NCI-H460 (cell line): ENCODE measurements around the gene OR10H1. TPM values are rescaled to one million over a fixed set of nuclear protein-coding genes. Genes with fewer than 3 reads are reported as not detected.
"Not testable (repeated sequence)": the region's sequence is repeated elsewhere in the genome, so short reads cannot be mapped to it uniquely, and the experiment has no call there.

Experiments used
- DNase-seq: peaks from one replicate; pipeline ENCODE4 v3.0.0-alpha.2; 2016; ENCODE audit warnings: low read depth; ENCODE audit errors: extremely low read depth
- total RNA-seq: library from RNA; depleted of rRNA; stranded (reverse); fragments of >200 nt; shearing (Covaris generic); gene quantifications from 2 replicates; pipeline ENCODE4 v1.2.3, GENCODE V29; 2014; rRNA removed

Gene OR10H1
- total RNA-seq, 1 experiment from 2014 or later = not detected

DNA sequence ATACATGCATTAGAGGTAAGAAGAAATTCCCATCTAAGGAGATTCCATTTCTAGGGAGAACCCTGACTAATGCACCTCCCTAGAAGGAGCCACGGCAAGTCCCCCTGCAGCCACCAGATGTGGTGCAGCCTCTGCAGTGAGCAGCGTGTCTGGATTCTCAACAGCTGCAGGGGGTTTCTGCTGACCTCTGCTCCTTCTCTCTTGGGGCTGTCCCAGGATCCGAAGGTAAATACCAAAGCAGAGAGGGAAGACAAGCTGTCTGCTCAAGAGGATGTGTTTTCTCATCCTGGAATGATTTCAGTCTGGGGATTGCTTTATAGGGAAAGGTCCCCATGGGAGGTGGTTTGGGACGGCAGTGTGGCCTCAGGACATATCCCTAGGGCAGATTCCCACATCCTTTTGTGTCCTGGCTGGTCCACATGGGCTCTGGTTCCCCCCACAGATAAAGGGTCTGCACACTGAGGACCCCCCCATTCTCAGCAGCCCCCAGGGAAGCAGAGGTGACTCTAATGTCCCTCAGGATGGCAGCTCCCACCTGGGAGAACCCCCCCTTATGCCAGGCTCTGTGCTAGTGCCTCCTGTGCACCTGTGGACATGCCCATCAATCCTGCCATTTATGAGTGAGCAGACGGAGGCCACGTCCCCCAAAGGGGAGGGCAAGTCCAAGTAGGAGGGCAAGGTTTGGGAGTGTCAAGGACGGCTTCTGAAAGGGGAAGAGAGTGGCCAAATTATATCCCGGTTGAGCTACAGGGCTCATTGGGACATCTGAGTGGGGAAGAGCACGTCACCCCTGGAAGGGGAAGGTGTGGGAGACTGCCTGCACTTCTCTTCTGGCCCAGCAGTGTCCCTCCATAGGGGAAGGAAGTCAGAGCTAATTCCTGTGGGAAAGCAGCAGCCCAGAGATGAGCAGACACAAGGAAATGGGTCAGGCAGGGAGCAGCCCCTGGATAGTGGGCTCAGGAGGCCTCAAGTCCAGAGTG, 38.2 kb downstream of the OR10H1 start:
- no peak for DNase-seq

DNA sequence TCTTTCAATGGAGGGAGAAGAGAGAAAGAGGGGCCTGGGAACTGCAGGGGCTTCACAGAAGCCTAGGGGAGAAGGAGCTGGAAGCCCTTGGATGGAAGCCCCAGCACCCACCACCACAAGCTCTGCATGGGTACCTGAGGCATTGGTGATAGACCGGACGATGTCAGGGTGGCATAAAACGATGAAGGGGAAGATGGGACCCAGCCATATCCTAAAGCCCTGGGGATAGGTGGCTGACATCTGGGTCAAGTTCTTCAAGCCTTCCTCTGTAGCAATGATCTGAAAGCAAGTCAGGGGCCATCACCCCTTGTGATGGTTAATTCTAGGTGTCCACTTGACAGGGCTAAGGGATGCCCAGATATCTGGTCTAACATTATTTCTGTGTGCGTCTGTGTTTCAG, 39.2 kb downstream of the OR10H1 start:
- DNase-seq = no peak

DNA sequence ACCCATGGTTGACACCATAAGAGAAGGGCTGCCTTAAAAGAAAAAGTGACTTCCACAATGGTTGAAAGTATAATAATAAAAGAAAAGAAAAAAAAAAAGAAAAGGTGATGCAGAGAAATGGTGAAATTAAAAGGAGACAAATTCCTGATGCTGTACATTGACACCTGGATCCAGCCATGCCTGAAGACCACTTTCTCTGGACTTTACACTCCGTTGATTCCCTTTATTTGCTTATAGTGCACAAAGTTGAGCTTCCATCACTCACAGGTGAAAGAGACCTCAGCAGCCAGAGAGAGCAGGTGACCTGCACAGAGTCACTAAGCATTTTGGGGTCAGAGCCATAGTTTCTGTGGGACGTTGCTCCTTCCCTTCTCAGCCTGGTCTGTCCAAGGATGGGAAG, 40.2 kb downstream of the OR10H1 start:
- DNase-seq = no peak

DNA sequence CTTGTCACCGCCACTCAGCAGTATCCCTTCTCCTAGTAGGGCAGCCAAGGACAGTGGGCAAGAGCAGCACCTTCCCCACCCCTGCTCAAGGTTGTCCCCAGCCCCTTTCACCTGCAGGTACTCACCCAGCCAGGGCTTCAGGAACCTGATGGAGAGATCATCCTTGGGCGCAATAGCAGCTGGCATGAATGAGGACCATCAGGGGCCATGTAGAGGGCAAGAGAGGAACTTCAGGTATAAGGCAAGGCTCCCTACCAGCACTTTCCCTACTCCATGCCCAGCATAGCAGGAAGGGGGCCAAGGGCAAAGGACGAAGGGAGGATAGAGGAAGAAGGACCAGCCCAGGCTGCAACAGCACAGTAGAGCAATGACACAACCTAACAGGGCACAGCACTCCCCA, 41.3 kb downstream of the OR10H1 start:
- not testable (repeated sequence) for DNase-seq

DNA sequence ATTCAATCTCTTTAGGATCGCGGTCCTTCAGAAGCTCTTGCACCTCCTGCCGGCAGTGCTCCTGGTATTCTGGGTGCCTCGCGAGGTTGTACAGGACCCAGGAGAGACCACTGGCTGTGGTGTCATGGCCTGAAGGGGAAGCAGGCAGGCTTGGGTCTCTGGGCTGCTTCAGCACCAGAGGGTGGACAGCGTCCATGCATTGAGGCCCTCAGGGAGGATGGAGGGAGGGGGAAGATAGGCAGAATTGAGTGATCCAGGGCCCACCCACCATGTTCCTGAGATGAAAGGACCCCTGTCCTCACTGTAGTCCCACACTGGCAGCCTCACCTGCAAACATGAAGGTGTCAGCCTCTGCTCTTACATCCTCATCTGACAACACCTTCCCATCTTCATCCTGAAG, 45.9 kb downstream of the OR10H1 start:
- no peak for DNase-seq

DNA sequence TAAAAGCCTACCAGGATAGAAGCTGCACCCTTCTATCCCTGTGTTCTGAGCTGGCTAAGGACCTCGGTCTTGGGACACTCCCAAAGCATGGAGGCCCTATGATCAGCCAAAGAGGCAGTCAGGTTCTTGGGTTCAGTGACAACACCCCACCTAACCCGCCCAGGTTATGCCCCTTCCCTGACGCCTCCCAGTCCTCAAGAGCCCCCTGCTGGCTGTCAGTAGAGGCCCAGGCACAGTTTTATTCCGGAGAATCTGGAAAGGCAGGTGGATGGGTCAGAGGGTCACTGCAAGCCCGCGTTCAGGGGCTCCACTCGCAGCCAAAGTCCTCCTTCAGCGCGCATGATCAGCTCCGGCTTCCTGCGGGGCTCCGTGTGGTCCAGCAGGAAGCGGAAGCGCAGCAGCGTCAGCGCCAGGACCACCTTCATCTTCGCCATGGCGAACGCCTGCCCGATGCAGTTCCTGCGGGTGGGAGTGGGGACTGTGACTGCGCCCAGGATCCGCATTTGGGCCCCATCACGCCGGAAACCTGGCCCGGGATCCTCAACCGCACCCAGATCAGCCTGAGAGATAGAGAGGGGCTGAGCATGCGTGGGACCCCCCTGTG, 55.4 kb downstream of the OR10H1 start:
- DNase-seq = no peak

DNA sequence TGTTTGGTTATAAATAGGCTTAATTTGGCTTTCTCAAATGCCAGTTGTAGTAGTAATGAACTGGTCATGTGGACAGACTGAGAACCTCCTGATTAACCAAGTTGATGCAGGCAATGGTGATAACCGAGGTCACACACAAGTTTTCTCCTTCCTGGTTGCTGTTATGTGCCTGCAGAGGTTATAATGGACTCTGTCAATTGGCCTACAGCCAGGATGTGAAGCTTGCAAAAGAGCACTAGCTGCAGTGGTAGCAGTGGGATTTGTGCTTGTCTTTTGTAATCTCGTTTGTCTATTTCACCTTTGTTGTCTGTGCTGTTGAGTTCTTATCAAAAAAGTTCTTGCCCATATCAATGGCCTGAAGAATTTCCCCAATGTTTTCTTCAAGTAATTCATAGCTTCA, 57.1 kb downstream of the OR10H1 start:
- no peak for DNase-seq

Other genes with a start within 250 kb of the OR10H1 start
- not detected in 2 replicates for gene CYP4F8, start 200.4 kb downstream of the OR10H1 start, total RNA-seq
- 2.9 and 3.0 TPM in 2 replicates for gene CYP4F3, start 174.8 kb downstream of the OR10H1 start, total RNA-seq
- not detected in 2 replicates for gene CYP4F12, start 142.6 kb downstream of the OR10H1 start, total RNA-seq
- not detected in 2 replicates for gene OR10H2, start 87.6 kb downstream of the OR10H1 start, total RNA-seq
- not detected in 2 replicates for gene OR10H3, start 77.7 kb downstream of the OR10H1 start, total RNA-seq
- not detected in 2 replicates for gene OR10H5, start 28.0 kb downstream of the OR10H1 start, total RNA-seq
- gene CYP4F2, start 82.4 kb upstream of the OR10H1 start, total RNA-seq = not detected in 2 replicates
- 108 and 123 TPM in 2 replicates for gene CYP4F11, start 118.9 kb upstream of the OR10H1 start, total RNA-seq
- gene OR10H4, start 133.3 kb upstream of the OR10H1 start, total RNA-seq = not detected in 2 replicates